ENCODE measurements around the gene CYP1A2. TPM values are rescaled to one million over a fixed set of nuclear protein-coding genes. Genes with fewer than 3 reads are reported as not detected.

Gene CYP1A2, protein sequence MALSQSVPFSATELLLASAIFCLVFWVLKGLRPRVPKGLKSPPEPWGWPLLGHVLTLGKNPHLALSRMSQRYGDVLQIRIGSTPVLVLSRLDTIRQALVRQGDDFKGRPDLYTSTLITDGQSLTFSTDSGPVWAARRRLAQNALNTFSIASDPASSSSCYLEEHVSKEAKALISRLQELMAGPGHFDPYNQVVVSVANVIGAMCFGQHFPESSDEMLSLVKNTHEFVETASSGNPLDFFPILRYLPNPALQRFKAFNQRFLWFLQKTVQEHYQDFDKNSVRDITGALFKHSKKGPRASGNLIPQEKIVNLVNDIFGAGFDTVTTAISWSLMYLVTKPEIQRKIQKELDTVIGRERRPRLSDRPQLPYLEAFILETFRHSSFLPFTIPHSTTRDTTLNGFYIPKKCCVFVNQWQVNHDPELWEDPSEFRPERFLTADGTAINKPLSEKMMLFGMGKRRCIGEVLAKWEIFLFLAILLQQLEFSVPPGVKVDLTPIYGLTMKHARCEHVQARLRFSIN
- not detected in 2 replicates for total RNA-seq

DNA sequence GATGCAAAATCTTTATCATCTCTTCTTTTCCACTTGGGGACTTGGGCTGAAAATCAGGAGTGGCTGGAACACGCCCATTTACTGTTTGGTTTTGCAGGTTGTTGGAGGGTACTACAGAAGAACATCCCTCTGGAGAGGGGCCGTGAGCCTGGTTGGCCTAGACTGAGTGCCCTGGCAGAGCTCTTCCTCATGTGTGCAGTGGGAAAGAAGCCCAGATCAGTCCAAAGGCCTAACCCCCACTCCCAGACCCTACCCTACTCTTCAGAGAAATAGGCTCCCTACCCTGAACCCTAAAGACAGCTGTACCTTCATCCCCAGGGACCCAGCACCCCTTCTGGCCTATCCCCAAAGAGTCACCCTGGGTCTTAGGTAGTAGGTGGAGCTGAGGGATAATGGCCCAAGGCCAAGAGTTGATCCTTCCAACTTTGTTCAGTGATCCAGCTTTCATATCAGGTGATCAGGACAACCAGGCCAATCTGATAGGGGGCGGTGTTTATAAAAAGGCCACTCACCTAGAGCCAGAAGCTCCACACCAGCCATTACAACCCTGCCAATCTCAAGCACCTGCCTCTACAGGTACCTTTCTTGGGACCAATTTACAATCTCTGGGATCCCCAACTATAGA, at the start of gene CYP1A2:
Gene CYP1A2 (plus strand): TSS at position 524 of the 625 bp plus-strand sequence. CDS start 894 bp downstream, outside the sequence.

DNA sequence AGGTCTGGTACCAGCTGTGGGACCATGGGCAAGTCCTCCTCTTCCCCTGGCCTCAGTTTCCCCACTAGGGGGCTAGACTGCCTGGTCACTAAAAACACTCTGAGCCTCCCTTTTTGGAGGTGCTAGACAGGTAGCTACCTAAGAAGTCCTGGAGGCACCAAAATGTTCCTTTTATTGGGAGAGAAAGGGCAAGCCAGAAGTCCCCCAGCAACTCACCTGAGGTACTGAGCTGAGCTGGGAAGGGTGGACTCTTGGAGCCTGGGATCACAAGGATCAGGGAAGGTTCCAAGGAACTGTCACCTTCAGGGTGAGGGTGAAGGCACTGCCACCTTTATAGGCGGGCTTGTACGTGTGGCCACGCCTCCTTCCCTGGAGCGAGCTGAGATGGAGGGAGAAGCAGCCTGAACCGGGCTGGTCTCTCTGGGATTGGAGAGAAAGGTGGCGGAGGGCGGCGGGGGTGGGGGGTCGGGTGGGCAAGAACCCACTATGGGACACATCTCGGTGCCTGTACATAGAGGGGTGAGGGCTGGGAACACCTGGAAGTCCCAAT, 23.3 kb upstream of the CYP1A2 start, which contains the start of gene CYP1A1:
Gene CYP1A1 (minus strand): TSS at position 304 of the 550 bp plus-strand sequence. CDS start 2,431 bp downstream, outside the sequence.

DNA sequence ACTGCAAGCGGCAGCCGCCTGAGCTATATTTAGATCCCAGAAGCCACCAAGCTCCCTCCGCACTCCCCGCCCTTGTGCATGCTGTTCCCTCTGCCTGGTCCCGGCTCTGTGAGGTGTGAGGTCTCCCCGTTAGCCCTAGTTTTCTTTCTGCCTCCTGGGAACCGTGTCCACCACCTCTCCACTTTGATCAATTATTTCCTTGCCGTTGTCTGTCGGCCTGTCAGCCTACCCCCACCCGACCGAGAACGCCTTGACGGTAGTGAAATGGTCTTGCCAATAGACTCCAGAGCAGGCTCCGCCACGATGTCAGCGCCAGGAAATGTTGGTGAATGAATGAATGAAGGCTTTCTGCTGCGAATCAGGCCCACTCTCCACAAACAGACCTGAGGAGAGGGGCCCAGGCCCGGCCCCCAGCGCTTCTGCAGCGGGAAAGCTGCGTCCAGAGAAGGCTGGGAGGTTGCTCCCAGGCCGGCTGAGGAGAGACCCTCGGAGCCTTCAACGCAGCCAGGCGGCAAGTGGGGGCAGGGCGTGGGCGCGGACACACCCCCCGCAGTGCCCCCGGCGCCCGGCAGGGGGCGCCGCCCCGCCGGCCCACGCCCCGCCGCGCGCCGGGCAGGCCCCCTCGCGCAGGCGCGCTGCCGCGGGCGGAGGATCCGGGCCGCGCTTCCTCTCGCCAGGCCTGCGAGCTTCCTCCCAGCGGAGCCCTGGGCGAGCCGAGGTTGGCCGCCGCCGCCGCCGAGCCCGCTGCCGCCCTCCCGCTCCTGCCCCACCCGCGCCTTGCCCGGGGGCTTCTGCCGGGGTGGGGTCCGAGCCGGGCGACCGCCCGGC, 33.0 kb downstream of the CYP1A2 start, which contains the start of gene CSK:
Gene CSK (plus strand): TSS at position 650 of the 828 bp plus-strand sequence. CDS start 16,218 bp downstream, outside the sequence.

Other genes with a start within 250 kb of the CYP1A2 start
- gene ARID3B, start 207.6 kb upstream of the CYP1A2 start, total RNA-seq, result 1.3 and 1.4 TPM in 2 replicates
- 47.8 and 51.5 TPM in 2 replicates for gene CLK3, start 133.0 kb upstream of the CYP1A2 start, total RNA-seq
- gene EDC3, start 52.8 kb upstream of the CYP1A2 start, total RNA-seq, result 12.7 and 13.6 TPM in 2 replicates
- 3.0 and 5.5 TPM in 2 replicates for gene CYP1A1, start 23.3 kb upstream of the CYP1A2 start, total RNA-seq
- 38.4 and 41.5 TPM in 2 replicates for gene CSK, start 33.2 kb downstream of the CYP1A2 start, total RNA-seq
- not detected in 2 replicates for gene LMAN1L, start 64.0 kb downstream of the CYP1A2 start, total RNA-seq
- not detected in 2 replicates for gene CPLX3, start 77.8 kb downstream of the CYP1A2 start, total RNA-seq
- 13.4 and 14.9 TPM in 2 replicates for gene ULK3, start 94.3 kb downstream of the CYP1A2 start, total RNA-seq
- gene SCAMP2, start 124.5 kb downstream of the CYP1A2 start, total RNA-seq, result 14.6 and 18.4 TPM in 2 replicates
- gene MPI, start 141.2 kb downstream of the CYP1A2 start, total RNA-seq, result 34.3 and 65.8 TPM in 2 replicates
- gene FAM219B, start 158.0 kb downstream of the CYP1A2 start, total RNA-seq, result 27.4 and 41.3 TPM in 2 replicates
- 42.9 and 48.5 TPM in 2 replicates for gene COX5A, start 189.2 kb downstream of the CYP1A2 start, total RNA-seq
- 6.1 and 7.7 TPM in 2 replicates for gene RPP25, start 207.9 kb downstream of the CYP1A2 start, total RNA-seq
- gene SCAMP5, start 246.7 kb downstream of the CYP1A2 start, total RNA-seq, result 1.9 and 3.3 TPM in 2 replicates

Data from endothelial cell of coronary artery (primary cell).